ENCODE measurements around the gene MAD1L1.
"Not testable (repeated sequence)": the region's sequence is repeated elsewhere in the genome, so short reads cannot be mapped to it uniquely, and the experiment has no call there.

MAD1L1 gene

DNA sequence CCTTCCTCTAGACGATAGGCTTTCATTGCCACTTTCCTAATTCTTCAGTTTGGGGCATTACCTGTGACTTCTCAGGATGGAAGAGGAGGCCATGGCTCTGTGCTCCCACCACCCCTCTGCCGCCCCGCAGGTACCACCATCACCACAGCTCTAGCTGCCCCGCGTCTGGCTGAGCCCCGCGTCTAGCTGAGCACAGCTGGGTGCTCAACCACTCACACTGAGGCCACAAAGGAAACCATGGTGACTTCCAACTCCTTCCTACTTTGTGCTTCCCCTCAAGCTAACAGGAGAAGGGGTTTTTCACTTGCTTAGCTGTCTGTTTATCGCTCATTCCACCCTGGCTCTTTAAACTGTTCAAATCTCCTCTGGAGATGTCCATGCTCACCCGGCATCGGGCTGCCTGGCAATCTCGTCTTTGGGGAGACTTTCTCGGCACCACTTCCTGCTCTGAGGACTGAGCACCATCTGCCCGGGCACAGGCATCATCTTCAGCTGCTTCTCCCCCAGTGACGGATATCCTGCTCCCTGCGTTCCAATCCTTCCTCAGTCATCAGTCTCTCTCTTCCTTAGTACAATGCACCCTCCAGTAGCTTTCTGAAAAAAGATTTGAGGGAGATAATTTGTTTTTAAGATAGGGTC, 59.4 kb downstream of the MAD1L1 start:
- DNase-seq (ENCODE audit: low spot score) = no peak

GRCh38 chr7:2172311-2173188, 60.2 kb downstream of the MAD1L1 start:
- no peak for DNase-seq (ENCODE audit: low spot score)

DNA sequence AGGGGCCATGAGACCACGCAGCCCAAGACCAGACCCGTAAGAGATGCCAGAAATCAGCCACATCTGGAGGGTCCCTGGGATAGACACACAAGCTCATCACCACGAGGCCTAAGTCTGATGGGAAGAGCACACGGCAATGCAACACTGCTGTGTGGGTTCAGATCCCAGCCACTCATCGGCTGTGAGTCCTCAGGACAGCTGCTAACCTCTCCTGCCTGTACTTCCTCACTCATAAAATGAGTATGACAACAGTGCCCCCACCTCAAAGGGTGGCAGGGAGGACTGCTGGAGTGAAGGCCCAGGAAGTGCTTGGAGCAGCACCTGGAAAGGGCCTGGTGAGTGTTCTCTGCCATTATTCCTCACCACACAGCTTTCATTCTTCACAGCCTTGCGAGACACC, 60.9 kb downstream of the MAD1L1 start:
- no peak for DNase-seq (ENCODE audit: low spot score)

- DNase-seq (ENCODE audit: low spot score) = no peak
Measured at GRCh38 chr7:2170576-2171521, 61.9 kb downstream of the MAD1L1 start.

DNA sequence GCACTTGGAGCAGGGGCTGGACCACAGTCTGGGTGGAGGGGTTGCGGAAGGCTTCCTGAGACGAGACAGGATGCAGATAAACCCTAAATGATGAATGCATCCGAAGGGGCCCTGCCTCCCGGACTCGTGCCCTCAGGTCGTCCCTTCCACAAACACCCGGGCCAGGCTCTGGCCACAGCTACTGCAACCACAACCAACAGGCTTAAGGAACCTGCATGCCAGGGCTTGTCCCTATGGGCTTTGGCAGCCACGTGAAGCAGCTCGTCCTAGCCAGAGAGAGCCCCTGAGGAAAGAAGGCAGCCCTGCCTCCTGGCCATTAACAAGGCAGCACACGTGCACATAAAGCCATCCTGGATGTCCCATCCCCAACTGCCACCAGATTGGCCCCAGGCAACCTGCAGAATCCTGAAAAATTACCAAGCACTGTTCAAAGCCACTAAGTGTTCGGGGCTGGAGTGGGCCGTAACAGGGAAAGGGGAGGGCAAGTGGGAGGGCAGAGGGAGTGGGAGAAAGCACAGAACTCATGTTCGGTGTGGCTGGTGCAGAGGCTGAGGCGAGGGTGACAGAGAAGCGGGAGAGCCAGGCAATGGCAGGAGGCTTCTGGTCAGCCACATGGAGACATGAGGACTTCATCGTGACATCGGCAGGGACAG, 62.7 kb downstream of the MAD1L1 start:
- no peak for DNase-seq (ENCODE audit: low spot score)

GRCh38 chr7:2168615-2169311, 64.0 kb downstream of the MAD1L1 start:
- DNase-seq (ENCODE audit: low spot score) = no peak

- DNase-seq (ENCODE audit: low spot score) = peak; percentile 77
Measured at GRCh38 chr7:2166625-2167280, 66.0 kb downstream of the MAD1L1 start.

- no peak for DNase-seq (ENCODE audit: low spot score)
Measured at GRCh38 chr7:2165610-2166594, 66.8 kb downstream of the MAD1L1 start.

- DNase-seq (ENCODE audit: low spot score) = no peak
Measured at GRCh38 chr7:2165239-2165609, 67.5 kb downstream of the MAD1L1 start.

DNA sequence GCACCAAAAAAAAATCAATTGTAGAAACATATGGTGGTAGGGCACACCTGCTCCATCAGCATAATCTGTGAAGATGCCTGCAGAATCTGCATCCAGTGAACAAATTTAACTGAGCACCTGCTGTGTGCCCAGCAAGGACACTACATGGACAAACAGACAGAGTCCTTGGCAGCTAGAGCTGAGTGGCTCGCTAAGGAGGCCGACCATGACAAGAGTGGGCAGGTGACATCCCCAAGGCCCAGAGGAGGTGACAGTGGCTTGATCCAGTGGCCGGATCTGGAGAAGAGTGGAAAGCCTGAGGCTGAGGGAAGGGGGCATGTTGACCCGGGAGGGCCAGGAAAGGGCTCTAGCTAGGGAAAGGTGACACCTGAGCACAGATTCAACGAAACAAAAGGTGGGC, 68.1 kb downstream of the MAD1L1 start:
- DNase-seq (ENCODE audit: low spot score) = no peak

GRCh38 chr7:2163600-2164555, 68.9 kb downstream of the MAD1L1 start:
- no peak for DNase-seq (ENCODE audit: low spot score)

- no peak for DNase-seq (ENCODE audit: low spot score)
Measured at GRCh38 chr7:2162959-2163358, 69.8 kb downstream of the MAD1L1 start.

DNA sequence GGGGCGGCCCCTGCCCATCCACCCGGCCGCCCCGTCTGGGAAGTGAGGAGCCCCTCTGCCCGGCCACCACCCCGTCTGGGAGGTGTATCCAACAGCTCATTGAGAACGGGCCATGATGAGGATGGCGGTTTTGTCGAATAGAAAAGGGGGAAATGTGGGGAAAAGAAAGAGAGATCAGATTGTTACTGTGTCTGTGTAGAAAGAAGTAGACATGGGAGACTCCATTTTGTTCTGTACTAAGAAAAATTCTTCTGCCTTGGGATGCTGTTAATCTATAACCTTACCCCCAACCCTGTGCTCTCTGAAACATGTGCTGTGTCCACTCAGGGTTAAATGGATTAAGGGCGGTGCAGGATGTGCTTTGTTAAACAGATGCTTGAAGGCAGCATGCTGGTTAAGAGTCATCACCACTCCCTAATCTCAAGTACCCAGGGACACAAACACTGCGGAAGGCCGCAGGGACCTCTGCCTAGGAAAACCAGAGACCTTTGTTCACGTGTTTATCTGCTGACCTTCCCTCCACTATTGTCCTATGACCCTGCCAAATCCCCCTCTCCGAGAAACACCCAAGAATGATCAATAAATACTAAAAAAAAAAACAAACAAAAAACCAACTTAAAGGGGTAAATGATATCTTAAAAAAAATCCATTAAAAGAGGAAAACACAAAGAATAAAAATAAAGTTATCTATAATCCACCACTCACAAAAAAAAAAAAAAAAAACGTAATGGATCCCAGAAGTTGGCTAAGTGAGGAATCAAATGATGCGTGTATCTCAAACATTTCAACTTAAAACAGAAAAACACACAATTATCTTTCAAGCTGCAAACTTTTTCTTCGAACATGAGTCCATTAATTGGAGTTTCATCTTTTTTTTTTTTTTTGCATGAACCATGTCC, 70.5 kb downstream of the MAD1L1 start:
- DNase-seq (ENCODE audit: low spot score) = not testable (repeated sequence)

GRCh38 chr7:2159176-2159520, 73.6 kb downstream of the MAD1L1 start:
- DNase-seq (ENCODE audit: low spot score) = no peak

DNA sequence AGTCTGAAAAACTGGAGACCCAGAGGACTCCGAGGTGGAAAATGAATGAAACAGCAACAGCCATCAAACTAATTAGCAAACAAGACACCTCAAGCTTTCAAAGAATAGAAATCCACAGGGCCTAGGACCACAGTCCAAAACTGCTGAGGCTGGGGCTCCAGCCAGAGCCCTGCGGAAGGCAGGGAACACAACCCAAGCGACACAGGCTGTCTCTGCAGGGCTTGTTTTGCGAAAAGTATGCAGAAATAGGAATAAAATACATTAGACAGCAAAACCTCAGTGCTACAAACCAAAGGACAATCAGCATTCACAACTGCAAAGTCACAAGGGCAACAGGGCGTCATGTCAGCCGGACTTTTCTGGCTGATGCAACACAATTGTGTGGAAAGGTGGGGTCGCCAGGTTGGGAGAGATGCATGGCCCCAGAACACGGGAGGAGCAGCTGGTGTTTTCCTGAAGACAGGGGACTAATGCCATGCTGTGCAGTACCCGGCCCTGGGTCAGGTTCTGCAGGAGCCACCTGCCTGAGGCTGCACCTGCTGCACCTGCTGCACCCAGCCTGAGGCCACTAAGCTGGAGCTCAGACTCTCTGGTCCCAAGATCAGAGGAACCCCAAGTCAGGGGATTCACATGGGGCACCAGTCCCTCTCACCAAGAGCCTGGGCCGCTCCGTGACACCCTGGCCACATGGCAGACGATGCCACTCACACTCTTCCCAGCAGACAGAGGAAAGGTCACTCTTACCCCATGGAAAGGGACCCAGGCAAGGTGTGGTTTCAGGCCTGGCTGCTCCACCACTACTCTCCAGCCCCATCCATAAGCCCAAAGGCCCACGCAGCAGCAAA, 74.2 kb downstream of the MAD1L1 start:
- DNase-seq (ENCODE audit: low spot score) = no peak

DNA sequence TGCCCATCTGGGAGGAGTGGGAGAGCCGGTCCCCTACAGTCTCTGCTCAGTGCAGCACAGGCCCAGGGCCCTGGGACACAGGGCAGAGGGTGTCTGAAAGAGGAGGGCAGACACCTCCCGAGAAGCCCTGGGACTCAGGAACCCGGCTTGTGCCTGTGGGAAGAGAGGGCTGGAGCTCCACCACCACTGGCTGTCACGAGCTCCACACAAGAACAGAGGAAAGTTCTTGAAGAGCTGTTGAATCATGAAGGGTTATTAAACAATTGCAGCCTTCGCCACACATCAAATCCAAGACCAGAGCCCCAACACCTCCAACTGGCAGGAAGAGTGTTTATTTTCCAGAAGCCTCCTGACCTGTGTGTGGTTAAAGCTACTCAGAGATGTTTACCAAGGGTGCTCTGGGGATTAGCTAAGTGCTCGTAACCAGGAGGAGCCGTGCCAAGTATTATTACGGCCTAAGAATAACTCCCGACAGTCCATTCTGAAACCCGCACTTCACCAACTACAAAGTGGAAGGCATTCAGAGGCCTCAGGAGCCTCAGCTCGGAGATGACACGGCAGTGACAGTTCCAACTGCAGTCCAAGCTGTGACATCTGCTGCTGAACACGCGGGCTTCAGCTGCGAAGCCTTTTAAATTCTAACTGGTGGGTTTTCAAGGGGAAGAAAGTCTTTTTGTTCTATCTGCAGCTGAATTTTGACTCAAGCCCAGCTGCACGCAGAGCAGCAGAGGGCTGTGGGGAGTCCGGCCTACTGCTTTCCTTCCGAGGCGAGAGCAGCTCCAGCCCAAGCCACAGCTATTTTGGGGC, 75.1 kb downstream of the MAD1L1 start:
- DNase-seq (ENCODE audit: low spot score) = peak; percentile 89
